Mesenchymal stem cell (in vitro differentiated cells and primary cell): Measurements from ENCODE around the gene CSRNP3.

ENCODE experiments used
- DNase-seq: peaks from one replicate; pipeline ENCODE4 v3.0.0-alpha.2; 2013
- H2AFZ ChIP-seq: one replicate; pipeline ENCODE4 v1.6.1; 2013; ENCODE audit warnings: low read depth, mild to moderate bottlenecking, control low read depth, inconsistent platforms, low read length, moderate library complexity
- H2AK5ac ChIP-seq: 2 replicates; pipeline ENCODE4 v1.6.1; 2013; ENCODE audit warnings: low read length, moderate library complexity, mild to moderate bottlenecking, inconsistent platforms; ENCODE audit not compliant: severe bottlenecking
- H2BK120ac ChIP-seq: one replicate; pipeline ENCODE4 v1.6.1; 2013; ENCODE audit warnings: low read depth, mild to moderate bottlenecking, inconsistent platforms, low read length, moderate library complexity
- H2BK12ac ChIP-seq, 2 experiments: one replicate each; pipeline ENCODE4 v1.6.1; 2013; ENCODE audit warnings: inconsistent platforms in 2 of 2, low read length in 2 of 2, mild to moderate bottlenecking in 2 of 2, moderate library complexity in 2 of 2, control low read depth in 1 of 2
- H2BK15ac ChIP-seq: one replicate; pipeline ENCODE4 v1.6.1; 2013; ENCODE audit warnings: mild to moderate bottlenecking, low read depth, inconsistent platforms; ENCODE audit not compliant: poor library complexity, severe bottlenecking
- H2BK5ac ChIP-seq: 2 replicates; pipeline ENCODE4 v1.6.1; 2013; ENCODE audit warnings: low read depth, mild to moderate bottlenecking, low read length, control low read depth, inconsistent platforms; ENCODE audit not compliant: poor library complexity, severe bottlenecking
- H3K14ac ChIP-seq, 2 experiments: one replicate each; pipeline ENCODE4 v1.6.1; 2013; ENCODE audit warnings: inconsistent platforms in 2 of 2, low read length in 2 of 2, control low read depth in 1 of 2, mild to moderate bottlenecking in 1 of 2, moderate library complexity in 1 of 2
- H3K18ac ChIP-seq, 2 experiments: one replicate each; pipeline ENCODE4 v1.6.1; 2013; ENCODE audit warnings: inconsistent platforms in 2 of 2, low read length in 2 of 2, control low read depth in 1 of 2, low read depth in 1 of 2, mild to moderate bottlenecking in 1 of 2
- H3K23ac ChIP-seq, 2 experiments: one replicate each; pipeline ENCODE4 v1.6.1; 2013; ENCODE audit warnings: inconsistent platforms in 2 of 2, low read length in 2 of 2, mild to moderate bottlenecking in 2 of 2, moderate library complexity in 2 of 2, control low read depth in 1 of 2
- H3K27ac ChIP-seq: 2 replicates; pipeline ENCODE4 v1.5.1; 2013; ENCODE audit warnings: mild to moderate bottlenecking, moderate library complexity, low read length, control low read depth, inconsistent platforms; ENCODE audit not compliant: poor library complexity, severe bottlenecking
- H3K27me3 ChIP-seq, 2 experiments: 2 replicates each; pipeline versions ENCODE4 v1.6.1 to v1.7.0; 2013; ENCODE audit warnings: low read length in 2 of 2, mild to moderate bottlenecking in 2 of 2, moderate library complexity in 2 of 2, control low read depth in 1 of 2, inconsistent platforms in 1 of 2; ENCODE audit not compliant: control insufficient read depth in 1 of 2, insufficient read depth in 1 of 2
- H3K36me3 ChIP-seq, 2 experiments: 2 replicates each; pipeline versions ENCODE4 v1.6.1 to v1.7.0; 2013; ENCODE audit warnings: low read length in 2 of 2, control low read depth in 1 of 2, inconsistent platforms in 1 of 2, low read depth in 1 of 2, mild to moderate bottlenecking in 1 of 2; ENCODE audit not compliant: insufficient read depth in 2 of 2, control insufficient read depth in 1 of 2
- H3K4ac ChIP-seq, 2 experiments: one replicate each; pipeline ENCODE4 v1.6.1; 2013; ENCODE audit warnings: inconsistent platforms in 2 of 2, low read length in 2 of 2, mild to moderate bottlenecking in 2 of 2, moderate library complexity in 2 of 2, control low read depth in 1 of 2, low read depth in 1 of 2
- H3K4me1 ChIP-seq: 2 replicates; pipeline ENCODE4 v1.6.1; 2013; ENCODE audit warnings: low read depth, low read length, control low read depth; ENCODE audit not compliant: control insufficient read depth, insufficient read depth
- H3K4me2 ChIP-seq: 2 replicates; pipeline ENCODE4 v1.6.1; 2013; ENCODE audit warnings: low read length, mild to moderate bottlenecking, inconsistent platforms; ENCODE audit not compliant: poor library complexity, severe bottlenecking
- H3K4me3 ChIP-seq, 2 experiments: 2 replicates each; pipeline versions ENCODE4 v1.5.1 to v1.7.0; 2013; ENCODE audit warnings: low read length in 2 of 2, mild to moderate bottlenecking in 2 of 2, control low read depth in 1 of 2, low read depth in 1 of 2; ENCODE audit not compliant: insufficient read depth in 1 of 2
- H3K79me1 ChIP-seq: replicated peaks from 2 replicates; pipeline ENCODE4 v1.6.1; 2013; ENCODE audit warnings: mild to moderate bottlenecking, control low read depth, low read length, inconsistent platforms; ENCODE audit not compliant: poor library complexity, severe bottlenecking
- H3K9ac ChIP-seq: 2 replicates; pipeline ENCODE4 v1.7.0; 2013; ENCODE audit warnings: mild to moderate bottlenecking, low read length, moderate library complexity
- H3K9me3 ChIP-seq: 2 replicates; pipeline ENCODE4 v1.7.0; 2013; ENCODE audit warnings: mild to moderate bottlenecking, low read length; ENCODE audit not compliant: control insufficient read depth
- H4K8ac ChIP-seq: one replicate; pipeline ENCODE4 v1.6.1; 2013; ENCODE audit warnings: inconsistent platforms, mild to moderate bottlenecking, low read length, moderate library complexity
- H4K91ac ChIP-seq: one replicate; pipeline ENCODE4 v1.6.1; 2013; ENCODE audit warnings: mild to moderate bottlenecking, low read length, inconsistent platforms
- WGBS: methylation state at CpG from one replicate; pipeline ENCODE4 v1.1.7; 2013; ENCODE audit warnings: mixed read lengths; 5-methylcytosine and 5-hydroxymethylcytosine counted together

The CSRNP3 gene

DNA sequence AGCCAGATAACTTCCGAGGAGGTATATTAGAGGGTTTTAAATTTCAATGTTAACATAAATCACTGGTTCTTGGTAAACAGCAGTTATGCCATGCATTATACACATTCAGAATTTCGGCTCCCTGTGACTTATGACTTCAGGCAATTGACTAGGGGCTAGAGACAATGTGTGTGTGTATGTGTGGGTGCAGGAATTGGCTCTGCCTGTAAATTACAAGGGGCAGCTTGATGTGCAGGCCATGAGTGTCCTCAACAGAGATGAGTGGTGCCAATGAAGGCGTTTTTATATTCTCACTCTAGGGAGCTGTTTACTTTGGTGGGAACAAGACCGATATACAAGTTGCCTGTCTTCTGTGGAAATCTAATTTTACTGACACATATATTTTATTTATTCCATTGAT lies 161.6 kb downstream of the CSRNP3 start:
- Histone ChIP-seq H4K91ac (no peak overlapping the region), H3K23ac (no peak overlapping the region), H3K9me3 (no peaks in the 10 kb centered on the region), H3K14ac (no peak overlapping the region), H3K4ac (no peak overlapping the region), H3K4me2 (no peak overlapping the region), H3K27ac (no peak overlapping the region), H2AFZ (no peak overlapping the region), H4K8ac (no peak overlapping the region), H3K4me3 (no peak overlapping the region), H3K4me1 (peaks cover 1% of the 10 kb centered on the region), H3K9ac (no peak overlapping the region), H2BK12ac (no peak overlapping the region), H2BK5ac (no peak overlapping the region), H3K27me3 (no peaks in the 10 kb centered on the region), H2BK15ac (no peak overlapping the region), H2BK120ac (no peak overlapping the region), H2AK5ac (no peak overlapping the region), H3K36me3 (no peaks in the 10 kb centered on the region), H3K18ac (no peak overlapping the region), H3K79me1 (no peaks in the 10 kb centered on the region)
- no peak for DNase-seq
- 88% methylated on average over 1 of the region's 4 CpGs for WGBS

GRCh38 chr2:165632594-165632993 lies 163.1 kb downstream of the CSRNP3 start:
- H2BK120ac ChIP-seq: no peak overlapping the region
- no peak overlapping the region for H3K4ac ChIP-seq
- H3K4me3 ChIP-seq: no peak overlapping the region
- H3K27me3 ChIP-seq: no peaks in the 10 kb centered on the region
- no peak overlapping the region for H3K9ac ChIP-seq
- no peak overlapping the region for H4K8ac ChIP-seq
- 100% methylated on average over 1 of the region's 2 CpGs for WGBS
- peaks cover 1% of the 10 kb centered on the region for H3K4me1 ChIP-seq
- H3K14ac ChIP-seq: no peak overlapping the region
- no peak overlapping the region for H2BK5ac ChIP-seq
- H4K91ac ChIP-seq: no peak overlapping the region
- DNase-seq: no peak
- no peaks in the 10 kb centered on the region for H3K36me3 ChIP-seq
- H3K9me3 ChIP-seq: no peaks in the 10 kb centered on the region
- no peak overlapping the region for H2AFZ ChIP-seq
- no peak overlapping the region for H2BK15ac ChIP-seq
- H3K18ac ChIP-seq: no peak overlapping the region
- H3K27ac ChIP-seq: no peak overlapping the region
- H2BK12ac ChIP-seq: no peak overlapping the region
- H2AK5ac ChIP-seq: no peak overlapping the region
- H3K4me2 ChIP-seq: no peak overlapping the region
- no peak overlapping the region for H3K23ac ChIP-seq
- H3K79me1 ChIP-seq: no peaks in the 10 kb centered on the region

GRCh38 chr2:165633431-165633830 lies 163.9 kb downstream of the CSRNP3 start:
- Histone ChIP-seq H2AFZ (no peak overlapping the region), H2BK15ac (no peak overlapping the region), H3K79me1 (no peaks in the 10 kb centered on the region), H3K9me3 (no peaks in the 10 kb centered on the region), H3K4me2 (no peak overlapping the region), H3K18ac (no peak overlapping the region), H3K14ac (no peak overlapping the region), H3K27ac (no peak overlapping the region), H4K91ac (no peak overlapping the region), H2AK5ac (peak overlapping the region; percentile 50), H3K4ac (no peak overlapping the region), H3K23ac (no peak overlapping the region), H2BK12ac (no peak overlapping the region), H3K4me1 (peaks cover 1% of the 10 kb centered on the region), H2BK5ac (no peak overlapping the region), H3K4me3 (no peak overlapping the region), H3K9ac (no peak overlapping the region), H3K27me3 (no peaks in the 10 kb centered on the region), H2BK120ac (no peak overlapping the region), H3K36me3 (no peaks in the 10 kb centered on the region), H4K8ac (no peak overlapping the region)
- DNase-seq: no peak
- 75% methylated on average over 3 of the region's 3 CpGs for WGBS

GRCh38 chr2:165634282-165634681 lies 164.8 kb downstream of the CSRNP3 start:
- Histone ChIP-seq H2AFZ (no peak overlapping the region), H3K4me1 (peaks cover 1% of the 10 kb centered on the region), H3K23ac (no peak overlapping the region)

More at GRCh38 chr2:165634282-165634681, 164.8 kb downstream of the CSRNP3 start:
- Histone ChIP-seq H3K27ac (peak overlapping the region; percentile 87), H3K27me3 (no peaks in the 10 kb centered on the region), H3K14ac (no peak overlapping the region), H2BK5ac (no peak overlapping the region), H3K18ac (no peak overlapping the region), H3K4me2 (no peak overlapping the region), H4K8ac (no peak overlapping the region), H2BK15ac (no peak overlapping the region), H3K79me1 (no peaks in the 10 kb centered on the region), H4K91ac (no peak overlapping the region), H3K4me3 (no peak overlapping the region), H3K9ac (no peak overlapping the region), H3K9me3 (no peaks in the 10 kb centered on the region), H2BK12ac (no peak overlapping the region), H3K36me3 (no peaks in the 10 kb centered on the region), H3K4ac (no peak overlapping the region), H2AK5ac (no peak overlapping the region), H2BK120ac (no peak overlapping the region)
- DNase-seq: no peak
- 57% methylated on average over 2 of the region's 4 CpGs for WGBS
